ELF-1 (cell line): ENCODE data around the gene DAP3.
"Not testable (repeated sequence)": the region's sequence is repeated elsewhere in the genome, so short reads cannot be mapped to it uniquely, and the experiment has no call there.

ENCODE experiments used
- DNase-seq: peaks from one replicate; pipeline ENCODE4 v3.0.0-alpha.2; 2016; ENCODE audit warnings: low read depth, low spot score

The DAP3 gene

DNA sequence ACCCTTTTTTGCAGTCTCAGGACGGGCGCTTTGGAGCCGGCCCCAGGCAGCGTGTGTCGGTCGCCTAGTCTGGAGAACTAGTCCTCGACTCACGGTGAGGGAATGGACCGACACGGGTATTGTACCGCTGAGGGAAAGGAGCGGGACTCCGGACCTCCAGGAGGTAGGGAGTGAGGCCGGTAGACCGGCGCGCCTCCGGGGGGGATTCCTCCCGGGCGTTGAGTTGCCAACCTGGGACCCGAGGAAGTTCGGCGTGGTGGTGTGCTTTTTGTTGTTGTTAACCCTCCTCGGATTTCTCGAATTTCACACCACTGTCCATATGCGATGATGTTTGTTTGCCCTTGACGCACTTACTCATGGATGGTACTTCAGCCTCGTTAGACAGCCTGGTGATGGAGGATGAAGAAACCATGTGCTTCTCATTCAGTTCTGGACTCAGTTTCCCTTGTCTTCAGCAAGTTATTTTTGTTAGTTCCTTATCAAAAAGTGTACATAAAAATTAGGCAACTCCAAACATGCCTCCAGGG, at the start of gene DAP3:
DAP3 (plus strand) TSS at position 11 of the 527 bp plus-strand sequence. CDS start 20,689 bp downstream, outside the sequence.
- DNase-seq, result not testable (repeated sequence)

DNA sequence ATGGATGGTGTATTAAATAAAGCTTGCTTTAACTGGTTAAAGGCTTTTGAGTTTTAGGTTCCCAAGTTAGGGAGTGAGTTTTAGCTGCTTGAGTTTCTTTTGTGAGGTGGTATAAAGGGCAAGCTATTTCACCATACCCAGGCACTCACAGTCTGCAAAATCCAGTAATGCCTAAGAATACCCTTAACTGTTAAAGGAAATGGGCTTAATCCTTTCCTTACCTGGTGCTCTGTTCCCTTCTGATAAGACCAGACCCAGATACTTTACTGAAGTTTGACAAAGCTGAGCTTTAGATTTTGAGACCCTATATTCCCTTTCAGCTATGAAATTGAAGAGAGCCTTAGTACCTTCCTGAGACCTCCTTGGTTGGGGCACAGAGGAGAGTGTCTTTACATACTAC, 48.5 kb upstream of the DAP3 start:
- no peak for DNase-seq

DNA sequence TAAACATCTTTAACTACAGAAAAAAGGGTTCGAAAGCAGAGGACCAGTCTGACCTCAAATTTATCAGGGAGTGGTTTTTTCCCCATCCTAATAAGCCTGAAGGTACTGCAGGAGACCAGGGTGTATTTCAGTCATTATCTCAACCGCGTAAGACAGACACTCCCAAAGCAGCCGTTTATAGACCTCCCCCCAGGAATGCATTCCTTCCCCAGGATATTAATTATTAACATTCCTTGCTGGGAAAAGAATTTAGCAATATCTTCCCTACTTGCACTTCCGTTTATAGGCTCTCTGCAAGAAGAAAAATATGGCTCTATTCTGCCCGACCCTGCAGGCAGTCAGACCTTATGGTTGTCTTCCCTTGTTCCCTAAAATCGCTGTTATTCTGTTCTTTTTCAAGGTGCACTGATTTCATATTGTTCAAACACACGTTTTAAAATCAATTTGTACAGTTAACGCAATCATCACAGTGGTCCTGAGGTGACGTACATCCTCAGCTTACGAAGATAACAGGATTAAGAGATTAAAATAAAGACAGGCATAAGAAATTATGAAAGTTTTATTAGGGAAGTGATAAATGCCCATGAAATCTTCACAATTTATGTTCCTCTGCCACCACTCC, 46.2 kb upstream of the DAP3 start:
- DNase-seq, result not testable (repeated sequence)

DNA sequence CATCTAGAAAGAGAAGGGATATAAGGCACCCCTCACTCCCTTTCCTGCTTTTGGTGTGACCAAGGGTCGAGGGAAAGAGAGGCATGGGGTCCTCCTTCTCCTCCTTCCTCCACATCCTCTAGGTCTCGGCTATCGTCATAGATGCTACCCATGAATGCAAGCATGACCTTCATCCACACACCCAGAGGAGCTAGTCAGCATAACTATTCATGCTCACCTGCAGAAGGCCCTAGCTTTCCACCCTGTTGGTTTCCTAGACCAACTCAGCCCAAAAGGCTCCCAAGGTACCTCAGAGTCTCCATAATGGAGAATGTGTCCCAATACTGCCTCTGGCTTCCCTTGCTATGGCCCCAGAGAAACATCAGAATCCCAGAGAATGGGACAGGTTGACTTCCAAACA, 45.7 kb upstream of the DAP3 start:
- no peak for DNase-seq

DNA sequence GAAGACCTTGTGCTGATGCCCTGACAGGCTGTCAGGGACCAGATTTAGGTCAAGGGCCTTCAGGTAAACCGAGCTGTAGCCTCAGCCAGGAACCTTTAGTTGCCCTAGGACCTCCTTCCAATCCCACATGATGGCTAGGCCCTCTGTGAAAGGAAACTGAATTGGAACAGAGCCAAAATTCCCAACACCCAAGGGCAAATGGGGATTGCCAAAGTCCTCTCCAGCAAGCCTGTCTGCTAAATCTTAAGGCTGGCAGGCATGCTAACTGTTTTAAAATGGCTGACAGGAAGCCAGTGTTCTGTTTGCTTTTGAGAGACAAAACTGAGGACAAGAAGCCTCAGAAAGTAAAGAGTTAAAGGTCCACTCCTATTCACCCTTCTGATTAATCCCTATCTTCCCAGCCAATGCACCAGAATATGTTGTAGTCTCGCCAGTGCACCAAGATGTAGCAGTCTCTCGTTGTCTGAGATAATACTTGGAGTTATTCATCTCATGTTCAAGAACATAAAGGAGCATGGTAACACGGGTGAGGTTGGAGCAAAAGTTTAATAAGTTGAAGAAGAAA, 43.8 kb upstream of the DAP3 start:
- no peak for DNase-seq

DNA sequence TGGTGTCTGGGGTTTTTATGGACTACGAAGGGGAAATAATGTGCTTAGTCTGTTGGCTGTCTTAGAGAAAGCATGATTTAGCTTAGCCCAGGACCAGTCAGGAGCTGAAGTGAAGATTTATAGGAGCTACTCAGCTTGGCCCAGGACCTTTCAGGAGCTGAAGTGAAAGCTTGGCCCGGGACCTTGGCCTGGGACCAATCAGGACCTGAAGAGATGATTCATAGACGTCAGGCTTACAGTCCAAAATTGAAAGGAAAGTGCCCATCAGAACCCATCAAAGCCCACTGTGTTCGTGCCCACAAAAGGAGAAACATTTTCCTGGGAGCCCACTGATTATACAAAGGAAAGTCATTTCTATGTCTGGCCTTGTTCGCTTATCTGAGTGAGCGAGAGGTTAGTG, 43.2 kb upstream of the DAP3 start:
- DNase-seq, result no peak

DNA sequence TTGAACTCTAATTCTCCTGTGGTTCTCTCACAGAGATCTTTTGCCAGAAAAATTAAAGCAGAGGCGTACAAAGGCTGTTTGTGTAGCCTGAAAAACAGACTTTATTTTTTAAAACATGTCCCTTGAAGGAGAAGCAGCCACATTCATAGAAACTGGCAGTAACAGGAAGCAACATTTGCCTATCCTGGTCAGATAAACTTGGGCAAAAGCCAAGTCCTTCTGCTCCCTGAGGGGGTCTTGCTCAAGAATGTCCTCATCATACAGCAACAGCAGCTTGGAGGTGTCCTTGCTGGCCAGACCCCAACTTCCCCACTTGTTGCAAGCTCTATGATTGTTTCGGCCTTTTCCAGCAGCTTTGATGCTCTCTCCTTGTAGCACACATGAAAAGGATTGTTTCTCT, 42.6 kb upstream of the DAP3 start:
- DNase-seq, result no peak

DNA sequence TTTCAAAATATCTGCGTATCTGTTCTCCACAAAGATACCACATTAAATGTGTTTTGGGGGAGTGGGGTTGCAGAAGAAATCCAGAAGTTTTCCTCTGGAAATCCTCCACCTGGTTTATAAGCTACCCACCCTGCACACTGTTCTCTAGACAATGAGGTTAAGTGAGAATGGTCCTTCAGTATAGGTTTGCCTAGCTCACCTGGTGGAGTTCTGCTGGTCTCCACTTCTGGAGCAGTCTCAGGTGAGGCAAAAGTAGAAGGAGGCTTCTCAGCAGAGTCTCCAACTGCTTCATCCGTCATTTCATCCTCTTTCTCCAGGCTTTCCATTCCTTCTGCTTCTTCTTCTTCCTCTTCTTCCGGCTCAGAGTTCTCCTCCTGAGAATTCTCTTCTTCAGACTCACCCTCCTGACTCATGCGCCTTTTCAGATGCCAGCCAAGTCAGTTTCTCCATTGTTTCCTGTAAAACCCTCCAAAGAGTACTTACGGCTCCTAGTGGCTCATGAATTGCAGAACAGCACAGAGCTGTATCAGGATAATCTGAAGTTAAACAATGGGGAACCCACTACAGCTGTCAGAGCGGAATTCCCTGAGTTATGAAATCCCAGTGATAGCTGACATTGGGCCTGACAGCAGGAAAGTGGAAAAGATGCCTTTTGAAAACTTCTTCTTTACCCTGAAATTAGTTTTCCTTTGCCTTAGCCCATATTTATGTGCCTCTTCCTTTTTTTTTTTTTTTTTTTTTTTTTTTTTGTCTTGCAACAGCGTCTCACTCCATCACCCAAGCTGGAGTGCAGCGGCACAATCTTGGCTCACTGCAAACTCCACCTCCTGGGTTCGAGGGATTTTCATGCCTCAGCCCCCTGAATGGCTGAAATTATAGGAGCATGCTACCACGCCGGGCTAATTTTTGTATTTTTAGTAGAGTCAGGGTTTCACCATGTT, 40.4 kb upstream of the DAP3 start:
- peak; percentile 70 for DNase-seq

DNA sequence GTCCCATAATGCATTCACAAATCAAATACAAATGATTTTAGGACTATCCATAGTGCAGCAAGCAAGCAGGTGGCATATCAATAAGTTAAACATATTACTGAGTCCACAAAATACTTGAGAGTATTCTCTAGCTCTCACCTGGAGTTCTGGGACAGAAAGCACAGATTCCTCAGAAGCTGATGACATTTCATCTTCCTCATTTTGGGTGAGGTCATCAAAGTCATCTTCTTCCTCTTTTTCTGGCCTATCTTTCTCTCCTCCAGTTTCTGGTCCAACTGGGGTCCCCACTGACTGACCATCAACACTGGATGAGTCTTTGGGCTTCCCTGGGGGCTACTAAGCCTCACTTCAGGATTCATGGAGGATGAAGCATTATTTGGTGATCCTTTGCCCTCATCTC, 39.2 kb upstream of the DAP3 start:
- DNase-seq, result no peak

DNA sequence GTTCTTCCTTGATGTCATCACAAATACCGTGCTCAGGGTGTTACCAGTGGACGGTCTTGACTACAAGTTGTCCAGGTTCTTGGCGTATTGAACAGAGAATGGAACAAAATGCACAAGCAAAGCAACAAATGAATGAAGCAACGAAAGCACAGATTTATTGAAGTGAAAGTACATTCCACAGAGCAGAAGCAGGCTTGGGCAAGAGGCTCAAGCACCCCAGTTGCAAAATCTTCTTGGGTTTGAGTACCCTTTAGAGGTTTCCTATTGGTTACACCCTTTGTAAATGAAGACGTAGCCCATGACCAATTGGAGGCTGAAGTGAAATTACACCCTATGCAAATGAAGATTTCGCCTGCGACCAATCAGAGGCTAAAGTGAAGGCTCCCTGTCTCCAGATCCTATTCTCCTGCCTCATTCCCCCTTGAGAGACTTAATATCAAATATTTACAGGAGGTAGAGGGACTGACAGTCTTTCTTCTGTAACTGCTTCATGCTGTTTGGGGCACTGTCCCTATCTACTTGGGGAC, 38.6 kb upstream of the DAP3 start:
- DNase-seq, result no peak

DNA sequence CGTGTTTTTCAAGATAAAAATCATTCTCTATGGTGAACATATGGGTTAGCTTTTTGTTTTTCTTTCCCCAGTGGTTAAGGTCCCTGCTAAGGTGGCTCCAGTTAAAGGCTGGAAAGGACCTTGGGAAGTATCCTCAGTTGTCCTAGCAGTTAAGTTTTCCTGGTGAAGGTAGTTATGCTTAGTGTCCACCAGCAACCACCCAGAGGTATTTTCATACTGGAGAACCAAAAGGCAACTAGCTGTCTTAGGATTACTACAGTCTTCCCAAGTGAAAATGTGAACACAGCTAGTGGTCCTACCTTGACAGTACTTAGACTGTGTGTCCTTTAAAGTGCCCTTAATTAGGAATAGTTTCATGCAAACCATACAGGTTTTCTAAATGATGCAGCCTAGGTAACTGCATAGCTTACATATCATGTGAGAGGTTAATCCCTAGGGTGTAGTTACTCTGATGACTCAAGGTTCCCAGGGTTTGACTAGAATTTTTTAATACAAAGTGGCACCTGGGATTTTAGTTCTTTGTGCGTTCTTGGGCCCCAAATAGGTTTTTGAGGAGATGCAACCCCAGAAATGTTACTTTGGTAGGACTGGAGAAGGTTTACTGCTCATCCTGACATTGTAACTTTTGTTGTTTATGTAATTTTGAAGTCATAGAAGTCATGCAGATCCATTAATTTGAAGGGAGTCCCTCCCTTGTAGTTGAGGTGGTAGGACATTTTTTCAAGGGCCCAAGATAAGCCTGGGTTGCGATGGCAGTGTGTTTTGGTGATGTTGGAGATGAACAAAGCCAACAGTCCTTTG, 36.8 kb upstream of the DAP3 start:
- no peak for DNase-seq

DNA sequence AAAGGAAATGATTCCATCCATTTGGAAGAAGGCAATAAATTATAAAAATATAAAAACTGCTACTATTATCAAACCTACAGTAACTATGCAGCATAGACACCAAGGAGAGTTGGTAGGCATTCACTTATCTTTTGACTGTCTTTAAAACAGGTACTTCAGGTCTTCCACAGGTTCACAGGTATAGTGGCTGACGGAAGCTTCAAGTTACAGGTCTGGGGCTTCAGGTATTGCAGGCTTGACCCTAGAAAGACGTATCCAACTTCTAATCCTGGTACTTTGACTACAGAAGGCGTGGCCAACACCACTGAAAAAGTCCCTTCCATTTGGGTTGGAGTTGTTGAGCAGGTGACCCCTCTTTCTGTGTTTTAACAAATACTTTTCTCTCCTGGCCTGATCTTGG, 35.9 kb upstream of the DAP3 start:
- DNase-seq, result no peak

DNA sequence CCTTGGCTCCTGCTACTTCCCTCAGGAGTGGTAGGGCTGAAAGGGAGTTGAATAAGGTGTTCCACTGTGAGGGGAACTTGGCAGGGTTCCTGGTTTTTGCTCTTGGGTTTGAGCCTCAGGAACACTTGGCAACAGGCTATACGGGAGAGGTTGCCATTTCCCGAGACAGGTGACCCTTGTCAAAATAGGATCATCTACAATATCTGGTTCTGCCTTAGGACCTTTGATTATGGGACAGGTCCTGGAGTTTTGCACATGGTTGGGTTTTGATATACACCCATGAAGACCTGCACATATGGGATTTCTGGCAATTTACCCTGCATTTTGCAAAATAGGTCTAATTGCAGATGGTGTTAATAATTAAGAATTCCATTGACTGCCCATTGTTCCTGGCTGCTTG, 31.4 kb upstream of the DAP3 start:
- no peak for DNase-seq

DNA sequence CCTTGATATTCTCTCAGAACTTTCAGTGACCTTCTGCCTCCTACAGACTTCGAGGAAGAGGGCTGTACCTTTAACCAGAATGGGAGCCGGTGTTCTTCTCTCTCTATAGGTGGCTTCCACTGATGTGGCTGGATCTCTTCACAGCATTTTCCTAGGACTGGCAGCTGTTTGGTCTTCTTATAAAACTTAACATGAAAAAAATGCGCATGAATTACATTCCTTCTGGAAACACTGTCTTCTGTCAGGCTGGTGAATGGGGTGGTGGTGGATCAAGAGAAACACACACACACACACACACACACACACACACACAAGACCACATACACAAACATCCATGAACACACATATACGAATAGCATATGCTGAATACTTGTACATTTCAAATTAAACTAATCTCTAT, 27.7 kb upstream of the DAP3 start:
- not testable (repeated sequence) for DNase-seq

DNA sequence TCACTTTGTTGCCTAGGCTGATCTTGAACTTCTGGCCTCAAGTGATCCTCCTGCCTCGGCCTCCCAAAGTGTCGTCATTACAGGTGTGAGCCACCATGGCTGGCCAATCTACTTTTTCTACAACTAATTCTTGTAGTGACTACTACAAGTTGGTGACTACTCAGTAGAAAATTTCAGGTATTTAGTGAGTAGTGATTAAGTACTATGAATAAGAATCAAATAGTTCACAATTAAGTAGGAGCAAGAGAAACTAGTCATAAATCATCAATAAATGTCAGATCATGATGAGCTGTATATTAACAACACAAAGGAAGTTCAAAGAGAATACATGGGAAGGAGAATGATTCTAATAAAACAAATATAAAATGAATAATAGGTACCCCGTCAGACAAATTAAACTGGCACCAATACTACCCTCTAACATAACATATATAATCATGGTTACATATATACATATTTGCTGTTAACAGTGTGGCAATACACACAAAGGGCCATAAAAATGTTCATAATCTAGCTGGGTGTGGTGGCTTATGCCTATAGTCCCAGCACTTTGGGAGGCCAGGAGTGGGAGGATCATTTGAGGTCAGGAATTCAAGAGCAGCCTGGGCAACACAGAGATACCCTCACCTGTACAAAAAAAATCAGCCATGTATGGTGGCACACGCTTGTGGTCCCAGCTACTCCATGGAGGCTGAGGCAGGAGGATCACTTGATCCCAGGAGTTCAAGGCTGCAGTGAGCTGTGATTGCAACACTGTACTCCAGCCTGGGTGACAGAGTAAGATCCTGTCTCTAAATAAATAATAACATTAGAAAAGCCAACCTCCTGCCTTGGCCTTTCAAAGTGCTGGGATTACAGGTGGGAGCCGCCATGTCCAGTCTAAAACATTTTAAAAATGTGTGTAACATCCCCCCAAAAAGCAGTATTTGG, 19.4 kb upstream of the DAP3 start:
- DNase-seq, result no peak

DNA sequence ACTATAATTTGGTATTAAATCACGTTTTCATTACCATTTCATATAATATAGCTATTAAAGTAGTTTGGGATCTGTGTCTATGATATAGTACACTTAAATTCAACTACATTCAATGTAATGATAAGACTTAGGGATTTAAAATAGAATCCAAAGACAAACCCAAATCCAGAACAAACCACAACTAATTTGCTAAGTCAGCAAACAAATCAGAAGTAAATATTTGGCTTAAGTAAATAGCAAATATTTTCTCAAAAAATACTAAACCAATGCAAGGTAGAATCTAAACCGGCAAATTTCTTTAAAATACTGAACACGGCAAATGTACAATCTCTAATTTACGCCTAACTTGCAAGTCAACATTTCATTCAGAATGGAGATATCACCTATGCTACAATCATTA, 17.1 kb upstream of the DAP3 start:
- DNase-seq, result no peak

DNA sequence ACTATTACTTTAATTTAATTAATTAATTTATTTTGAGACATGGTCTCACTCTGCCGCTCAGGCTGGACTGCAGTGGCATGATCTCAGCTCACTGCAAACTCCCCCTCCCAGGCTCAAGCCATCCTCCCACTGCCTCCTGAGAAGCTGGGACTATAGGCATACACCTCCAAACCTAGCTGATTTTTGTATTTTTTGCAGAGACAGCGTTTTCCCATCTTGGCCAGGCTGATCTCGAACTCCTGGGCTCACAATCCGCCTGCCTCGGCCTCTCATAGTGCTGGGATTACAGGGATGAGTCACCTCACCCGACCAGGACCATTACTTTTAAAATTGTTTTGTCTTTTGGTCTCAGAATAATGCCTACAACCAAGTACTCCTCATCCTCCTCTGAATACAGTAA, 15.9 kb upstream of the DAP3 start:
- no peak for DNase-seq

DNA sequence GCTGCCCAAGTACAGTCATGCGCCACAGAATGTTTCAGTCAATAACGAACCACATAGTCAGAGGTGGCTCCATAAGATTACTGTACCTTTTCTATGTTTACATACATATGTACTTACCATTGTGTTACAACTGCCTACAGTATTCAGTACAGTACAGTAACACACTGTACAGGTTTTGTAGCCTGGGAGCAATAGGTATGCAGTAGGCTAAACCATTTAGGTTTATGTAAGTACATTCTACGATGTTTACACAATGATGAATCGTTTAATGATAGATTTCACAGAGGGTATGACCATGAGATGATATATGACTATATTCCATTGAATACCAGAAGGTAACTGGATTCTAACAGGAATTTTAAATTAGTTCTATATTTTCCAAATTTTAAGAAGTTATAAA, 10.9 kb upstream of the DAP3 start:
- no peak for DNase-seq

DNA sequence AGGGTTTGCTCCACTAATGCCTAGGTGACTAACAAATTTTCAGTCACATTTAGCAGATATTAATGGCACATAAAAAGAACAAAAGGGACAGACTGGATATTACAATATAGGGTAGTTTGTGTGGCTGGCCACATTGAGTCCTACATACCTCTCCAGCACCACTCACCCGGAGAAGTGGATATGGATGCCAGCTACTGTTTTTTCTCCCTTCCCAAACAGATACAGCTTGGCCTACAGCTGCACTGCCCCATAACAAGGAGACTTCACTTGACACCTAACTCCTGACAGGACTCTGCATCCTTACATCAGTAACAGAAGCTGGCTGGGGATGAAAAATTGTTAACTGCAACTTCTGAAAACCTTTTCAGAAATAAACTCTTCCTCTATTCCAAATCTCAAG, 9.9 kb upstream of the DAP3 start:
- not testable (repeated sequence) for DNase-seq

DNA sequence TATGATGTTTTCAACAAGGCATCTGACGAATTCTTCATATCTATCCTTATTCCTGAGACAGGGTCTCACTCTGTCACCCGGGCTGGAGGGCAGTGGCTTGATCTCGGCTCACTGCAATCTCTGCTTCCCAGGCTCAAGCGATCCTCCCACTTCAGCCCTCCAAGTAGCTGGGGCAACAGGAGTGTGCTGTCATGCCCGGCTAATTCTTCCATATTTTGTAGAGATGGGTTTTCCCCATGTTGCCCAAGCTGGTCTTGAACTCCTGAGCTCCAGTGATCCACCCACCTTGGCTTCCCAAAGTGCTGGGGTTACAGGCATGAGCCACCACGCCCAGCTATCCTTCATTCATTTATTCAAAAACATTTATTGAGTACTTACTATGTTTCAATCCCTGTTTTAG, 8.4 kb upstream of the DAP3 start:
- DNase-seq, result no peak
